Measurements from ENCODE around the gene ABR.

The ABR gene

GRCh38 chr17:988561-988960, 191.2 kb downstream of the ABR start:
- no peak for TF ChIP-seq CTCF (IDR thresholded peaks at IDR 0.05; ENCODE audit: low read depth, low read length)
- DNase-seq (ENCODE audit: extremely low read depth, low read depth): no peak

GRCh38 chr17:987931-988330, 191.8 kb downstream of the ABR start:
- DNase-seq (ENCODE audit: extremely low read depth, low read depth): no peak
- no peak for TF ChIP-seq CTCF (IDR thresholded peaks at IDR 0.05; ENCODE audit: low read depth, low read length)

- no peak for TF ChIP-seq CTCF (IDR thresholded peaks at IDR 0.05; ENCODE audit: low read depth, low read length)
- no peak for DNase-seq (ENCODE audit: extremely low read depth, low read depth)
Measured at GRCh38 chr17:986322-986929, 193.4 kb downstream of the ABR start.

- no peak for TF ChIP-seq CTCF (IDR thresholded peaks at IDR 0.05; ENCODE audit: low read depth, low read length)
- DNase-seq (ENCODE audit: extremely low read depth, low read depth): no peak
Measured at GRCh38 chr17:983921-984320, 195.9 kb downstream of the ABR start.

- no peak for DNase-seq (ENCODE audit: extremely low read depth, low read depth)
- no peak for TF ChIP-seq CTCF (IDR thresholded peaks at IDR 0.05; ENCODE audit: low read depth, low read length)
Measured at GRCh38 chr17:981292-981658, 198.5 kb downstream of the ABR start.

- TF ChIP-seq CTCF (IDR thresholded peaks at IDR 0.05; ENCODE audit: low read depth, low read length): peak; percentile 69
- no peak for DNase-seq (ENCODE audit: extremely low read depth, low read depth)
Measured at GRCh38 chr17:980406-981291, 199.1 kb downstream of the ABR start.
